ENCODE measurements around the gene CFB.
"Not testable (repeated sequence)": the region's sequence is repeated elsewhere in the genome, so short reads cannot be mapped to it uniquely, and the experiment has no call there.

Gene CFB

GRCh38 chr6:31927863-31928671, 17.8 kb upstream of the CFB start (continued):
- TF ChIP-seq TSHZ2 (CRISPR knock-in tag; IDR thresholded peaks at IDR 0.05) (no peak), ZFP30 (CRISPR knock-in tag; IDR thresholded peaks at IDR 0.05) (no peak), ZNF8 (CRISPR knock-in tag; IDR thresholded peaks at IDR 0.05) (no peak), ZNF70 (CRISPR knock-in tag; IDR thresholded peaks at IDR 0.05) (no peak), BACH2 (CRISPR knock-in tag; IDR thresholded peaks at IDR 0.05; ENCODE audit: borderline replicate concordance) (no peak), ISL1 (CRISPR knock-in tag; IDR thresholded peaks at IDR 0.05) (no peak), CSDC2 (CRISPR knock-in tag; IDR thresholded peaks at IDR 0.05) (no peak), ESRRG (CRISPR knock-in tag; IDR thresholded peaks at IDR 0.05) (no peak), ZNF565 (CRISPR knock-in tag; conservative IDR thresholded peaks at IDR 0.05; ENCODE audit: low read depth) (no peak)

GRCh38 chr6:31928672-31928939, 17.3 kb upstream of the CFB start:
- TF ChIP-seq RARB (CRISPR knock-in tag; IDR thresholded peaks at IDR 0.05) = no peak
- TF ChIP-seq ZFP3 (CRISPR knock-in tag; IDR thresholded peaks at IDR 0.05) = no peak
- no peak for TF ChIP-seq POU6F1 (CRISPR knock-in tag; IDR thresholded peaks at IDR 0.05; ENCODE audit: borderline replicate concordance, low read depth)
- TF ChIP-seq ARNTL (CRISPR knock-in tag; IDR thresholded peaks at IDR 0.05; ENCODE audit: borderline replicate concordance, low read depth) = no peak
- TF ChIP-seq TOX (CRISPR knock-in tag; IDR thresholded peaks at IDR 0.05; ENCODE audit: borderline replicate concordance) = no peak
- no peak for TF ChIP-seq PATZ1 (CRISPR knock-in tag; IDR thresholded peaks at IDR 0.05; ENCODE audit: borderline replicate concordance)
- TF ChIP-seq, protein P1, sequence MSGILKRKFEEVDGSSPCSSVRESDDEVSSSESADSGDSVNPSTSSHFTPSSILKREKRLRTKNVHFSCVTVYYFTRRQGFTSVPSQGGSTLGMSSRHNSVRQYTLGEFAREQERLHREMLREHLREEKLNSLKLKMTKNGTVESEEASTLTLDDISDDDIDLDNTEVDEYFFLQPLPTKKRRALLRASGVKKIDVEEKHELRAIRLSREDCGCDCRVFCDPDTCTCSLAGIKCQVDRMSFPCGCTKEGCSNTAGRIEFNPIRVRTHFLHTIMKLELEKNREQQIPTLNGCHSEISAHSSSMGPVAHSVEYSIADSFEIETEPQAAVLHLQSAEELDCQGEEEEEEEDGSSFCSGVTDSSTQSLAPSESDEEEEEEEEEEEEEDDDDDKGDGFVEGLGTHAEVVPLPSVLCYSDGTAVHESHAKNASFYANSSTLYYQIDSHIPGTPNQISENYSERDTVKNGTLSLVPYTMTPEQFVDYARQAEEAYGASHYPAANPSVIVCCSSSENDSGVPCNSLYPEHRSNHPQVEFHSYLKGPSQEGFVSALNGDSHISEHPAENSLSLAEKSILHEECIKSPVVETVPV (CRISPR knock-in tag; IDR thresholded peaks at IDR 0.05) = no peak
- TF ChIP-seq BACH2 (CRISPR knock-in tag; IDR thresholded peaks at IDR 0.05; ENCODE audit: borderline replicate concordance) = no peak
- TF ChIP-seq ZFP30 (CRISPR knock-in tag; IDR thresholded peaks at IDR 0.05) = no peak
- TF ChIP-seq ZNF8 (CRISPR knock-in tag; IDR thresholded peaks at IDR 0.05) = no peak
- no peak for TF ChIP-seq SNAI2 (CRISPR knock-in tag; IDR thresholded peaks at IDR 0.05)
- TF ChIP-seq CSDC2 (CRISPR knock-in tag; IDR thresholded peaks at IDR 0.05) = no peak
- TF ChIP-seq CREB5 (CRISPR knock-in tag; IDR thresholded peaks at IDR 0.05; ENCODE audit: low read depth) = no peak
- no peak for TF ChIP-seq PPARA (CRISPR knock-in tag; IDR thresholded peaks at IDR 0.05; ENCODE audit: borderline replicate concordance)
- no peak for ATAC-seq

- no peak for ATAC-seq
- TF ChIP-seq ZFP3 (CRISPR knock-in tag; IDR thresholded peaks at IDR 0.05) = no peak
- TF ChIP-seq RARB (CRISPR knock-in tag; IDR thresholded peaks at IDR 0.05) = no peak
- no peak for TF ChIP-seq PATZ1 (CRISPR knock-in tag; IDR thresholded peaks at IDR 0.05; ENCODE audit: borderline replicate concordance)
Observed at GRCh38 chr6:31930962-31931361, 14.9 kb upstream of the CFB start.

- ATAC-seq = not testable (repeated sequence)
Observed at GRCh38 chr6:31932137-31932536, 13.8 kb upstream of the CFB start.
